ENCODE data around the gene SORBS1.

Gene SORBS1

GRCh38 chr10:95456516-95456915 is 104.7 kb downstream of the SORBS1 start:
- no peak for DNase-seq

- no peak for DNase-seq
Observed at GRCh38 chr10:95454940-95455339, 106.2 kb downstream of the SORBS1 start.

- DNase-seq, result no peak
Observed at GRCh38 chr10:95454356-95454755, 106.8 kb downstream of the SORBS1 start.

GRCh38 chr10:95451568-95452524 is 109.3 kb downstream of the SORBS1 start:
- DNase-seq, result no peak

GRCh38 chr10:95451150-95451549 is 110.0 kb downstream of the SORBS1 start:
- no peak for DNase-seq

GRCh38 chr10:95450188-95450587 is 111.0 kb downstream of the SORBS1 start:
- no peak for DNase-seq

- DNase-seq, result no peak
Observed at GRCh38 chr10:95447685-95448084, 113.5 kb downstream of the SORBS1 start.

GRCh38 chr10:95445837-95446486 is 115.2 kb downstream of the SORBS1 start:
- peak; percentile 22 to 41 for DNase-seq

GRCh38 chr10:95445223-95445836 is 115.8 kb downstream of the SORBS1 start:
- DNase-seq, result no peak

- no peak for DNase-seq
Observed at GRCh38 chr10:95444792-95445191, 116.4 kb downstream of the SORBS1 start.

- DNase-seq, result no peak
Observed at GRCh38 chr10:95443636-95444035, 117.5 kb downstream of the SORBS1 start.

- DNase-seq, result no peak
Observed at GRCh38 chr10:95442341-95442740, 118.8 kb downstream of the SORBS1 start.

GRCh38 chr10:95441547-95441923 is 119.6 kb downstream of the SORBS1 start:
- DNase-seq, result no peak

GRCh38 chr10:95440756-95441546 is 120.2 kb downstream of the SORBS1 start:
- peak in 1 of 2 donors; percentile 4 for DNase-seq

- DNase-seq, result no peak
Observed at GRCh38 chr10:95440038-95440725, 121.0 kb downstream of the SORBS1 start.

- DNase-seq, result no peak
Observed at GRCh38 chr10:95438781-95439180, 122.4 kb downstream of the SORBS1 start.

- DNase-seq, result no peak
Observed at GRCh38 chr10:95437669-95438068, 123.5 kb downstream of the SORBS1 start.

- DNase-seq, result no peak
Observed at GRCh38 chr10:95435548-95436279, 125.5 kb downstream of the SORBS1 start.

- DNase-seq, result no peak
Observed at GRCh38 chr10:95434583-95434982, 126.6 kb downstream of the SORBS1 start.

GRCh38 chr10:95431900-95432342 is 129.2 kb downstream of the SORBS1 start:
- no peak for DNase-seq

- peak; percentile 44 to 57 for DNase-seq
Observed at GRCh38 chr10:95430231-95430951, 130.8 kb downstream of the SORBS1 start.

Data from CD4-positive, alpha-beta T cell treated with Interferon alpha-2 for 1 hour (primary cell).